HG03432 (cell line): ENCODE data around the gene SLC44A5.
"Not testable (repeated sequence)": the region's sequence is repeated elsewhere in the genome, so short reads cannot be mapped to it uniquely, and the experiment has no call there.

Experiments
- ATAC-seq: cut with Tn5 transposase; IDR thresholded peaks from one replicate; pipeline ENCODE4 v1.9.1; 2021; ENCODE audit warnings: mild to moderate bottlenecking, moderate library complexity; ENCODE audit not compliant: unreplicated experiment

SLC44A5 gene

GRCh38 chr1:75203415-75204277 is 407.3 kb downstream of the SLC44A5 start:
- ATAC-seq = peak; percentile 94

DNA sequence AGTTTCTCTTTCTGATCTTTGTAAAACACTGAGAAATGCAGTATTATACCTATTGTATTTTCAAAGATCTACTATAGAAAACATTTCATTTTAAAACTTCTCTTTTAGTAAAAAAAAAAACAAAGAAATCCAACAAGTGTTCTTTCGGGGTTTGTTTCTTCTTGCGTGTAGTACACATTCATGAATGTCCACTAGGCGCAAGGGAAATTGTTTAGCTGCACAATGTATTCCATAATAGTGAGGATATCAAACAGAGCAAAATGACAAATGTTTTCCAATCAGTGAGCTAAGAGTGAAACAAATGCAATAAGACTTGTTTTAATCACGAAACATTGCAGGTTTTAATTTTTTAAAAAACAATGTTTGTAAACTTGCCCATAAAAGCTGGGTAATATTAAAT is 408.2 kb downstream of the SLC44A5 start:
- no peak for ATAC-seq

- no peak for ATAC-seq
Measured at GRCh38 chr1:75198761-75199160, 412.2 kb downstream of the SLC44A5 start.

- ATAC-seq = no peak
Measured at GRCh38 chr1:75198163-75198562, 412.8 kb downstream of the SLC44A5 start.

- ATAC-seq = no peak
Measured at GRCh38 chr1:75188892-75189291, 422.0 kb downstream of the SLC44A5 start.

DNA sequence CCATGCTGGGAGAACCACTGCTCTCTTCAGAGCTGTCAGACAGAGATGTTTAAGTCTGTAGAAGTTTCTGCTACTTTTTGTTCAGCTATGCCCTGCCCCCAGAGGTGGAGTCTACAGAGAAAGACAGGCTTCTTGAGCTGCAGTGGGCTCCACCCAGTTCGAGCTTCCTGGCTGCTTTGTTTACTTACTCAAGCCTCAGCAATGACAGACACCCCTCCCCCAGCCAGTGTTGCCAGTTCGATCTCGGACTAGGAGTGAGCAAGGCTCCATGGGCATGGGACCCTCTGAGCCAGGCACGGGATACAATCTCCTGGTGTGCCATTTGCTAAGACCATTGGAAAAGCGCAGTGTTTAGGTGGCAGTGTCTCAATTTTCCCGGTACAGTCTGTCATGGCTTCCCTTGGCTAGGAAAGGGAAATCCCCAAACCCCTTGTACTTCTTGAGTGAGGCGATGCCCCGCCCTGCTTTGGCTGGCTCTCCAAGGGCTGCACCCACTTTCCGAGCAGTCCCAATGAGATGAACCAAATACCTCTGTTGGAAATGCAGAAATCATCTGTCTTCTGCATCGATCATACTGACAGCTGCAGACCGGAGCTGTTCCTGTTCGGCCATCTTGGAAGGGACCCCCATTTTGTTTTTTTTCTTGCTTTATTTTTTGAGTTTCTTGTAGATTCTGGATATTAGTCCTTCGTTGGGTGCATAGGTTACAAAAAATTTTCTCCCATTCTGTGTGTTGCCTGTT is 429.5 kb downstream of the SLC44A5 start:
- not testable (repeated sequence) for ATAC-seq

DNA sequence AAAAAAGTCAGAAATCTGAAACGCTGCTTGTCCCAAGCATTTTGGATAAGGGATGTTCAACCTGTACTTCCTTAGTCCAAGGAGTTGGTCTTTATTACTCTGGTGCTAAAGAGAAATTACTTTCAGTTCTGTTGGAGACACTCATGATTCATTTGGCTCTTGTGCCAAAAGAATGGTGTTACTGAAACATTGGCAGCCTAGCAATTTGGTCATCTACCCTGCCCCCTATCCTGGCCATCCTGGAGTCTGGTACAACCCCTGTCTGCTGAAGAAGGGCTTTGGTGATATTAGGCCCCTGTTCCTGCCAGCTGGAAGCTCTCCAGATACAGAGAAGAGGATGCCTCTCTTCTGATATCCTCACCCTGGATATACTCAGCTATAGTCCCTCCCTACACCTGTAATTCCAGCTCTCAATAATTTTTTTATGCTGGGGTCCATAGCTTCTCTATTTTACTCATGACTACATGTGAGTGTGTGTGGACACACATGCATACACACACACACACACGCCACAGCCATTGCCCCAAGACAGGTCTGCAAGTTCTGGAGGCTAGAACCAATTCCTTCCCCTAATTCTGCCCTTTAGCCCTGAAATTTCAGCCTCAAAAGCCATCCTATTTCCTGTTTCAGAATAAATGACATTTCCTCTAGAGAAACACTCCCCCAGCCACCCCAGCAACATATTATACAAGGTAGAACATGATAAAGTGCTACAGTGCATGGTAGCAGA is 436.7 kb downstream of the SLC44A5 start:
- ATAC-seq = no peak

GRCh38 chr1:75172556-75172955 is 438.4 kb downstream of the SLC44A5 start:
- ATAC-seq = no peak

DNA sequence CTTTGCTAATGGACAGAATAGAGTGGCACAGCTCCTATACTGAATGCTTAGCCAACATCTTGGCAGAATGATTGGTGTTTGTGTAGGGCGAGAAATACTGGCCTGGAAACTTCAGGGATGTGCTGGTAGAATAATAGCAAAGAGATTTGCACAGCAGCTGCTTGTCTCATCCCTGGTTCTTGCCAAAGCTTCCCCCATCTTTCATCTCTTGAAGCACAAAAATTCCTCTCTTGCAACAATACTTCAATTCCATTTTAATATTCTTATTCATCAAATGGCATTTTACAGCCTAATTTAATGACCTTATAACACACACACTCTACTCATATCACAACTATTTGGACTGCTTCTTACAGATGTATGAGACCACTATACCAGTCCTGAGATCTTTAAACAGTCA is 439.0 kb downstream of the SLC44A5 start:
- ATAC-seq = no peak

DNA sequence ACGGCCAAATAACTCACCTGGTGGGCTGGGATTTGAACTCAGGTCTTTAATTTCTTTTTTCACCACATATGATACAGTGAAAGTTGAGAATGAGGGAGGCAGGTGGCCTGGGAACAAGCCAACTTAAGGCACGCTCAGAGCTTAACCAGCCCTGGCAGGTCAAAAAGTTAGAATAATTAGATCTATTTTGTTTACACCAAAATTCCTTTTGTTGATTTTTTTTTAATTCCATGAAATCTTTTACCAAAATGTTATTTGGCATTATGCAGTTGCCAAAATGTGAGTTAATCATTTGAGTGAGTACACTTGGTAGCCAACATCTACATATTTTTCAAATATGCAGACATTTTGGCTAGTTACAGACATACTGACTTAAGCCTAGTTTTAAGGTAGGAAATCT is 439.9 kb downstream of the SLC44A5 start:
- no peak for ATAC-seq

GRCh38 chr1:75170011-75170410 is 440.9 kb downstream of the SLC44A5 start:
- no peak for ATAC-seq

- no peak for ATAC-seq
Measured at GRCh38 chr1:75166821-75167220, 444.1 kb downstream of the SLC44A5 start.

- peak; percentile 64 for ATAC-seq
Measured at GRCh38 chr1:75165264-75165663, 445.6 kb downstream of the SLC44A5 start.

- ATAC-seq = no peak
Measured at GRCh38 chr1:75159154-75159553, 451.8 kb downstream of the SLC44A5 start.
